Measurements from ENCODE around the gene ADGRE2. TPM values are rescaled to one million over a fixed set of nuclear protein-coding genes. Genes with fewer than 3 reads are reported as not detected.

Gene ADGRE2
- total and polyA plus RNA-seq, 2 of the 4 experiments (the other 2 are of a cell fraction) = not detected

- Histone ChIP-seq H3K9me1 (ENCODE audit: insufficient read depth, low read length) (no peaks in the 10 kb centered on the region), H3K4me2 (ENCODE audit: low read depth, low read length) (no peak overlapping the region), H2BK5ac (ENCODE audit: low read depth, low read length, poor library complexity, severe bottlenecking) (no peak overlapping the region), H2AK9ac (replicated peaks; ENCODE audit: low read depth, low read length, poor library complexity) (no peak overlapping the region), H4K5ac (ENCODE audit: low read depth, low read length) (no peak overlapping the region), H3K4ac (ENCODE audit: low read depth, low read length) (no peak overlapping the region), H2BK120ac (ENCODE audit: low read depth, low read length) (no peak overlapping the region), H4K8ac (ENCODE audit: low read depth in 2 of 2, low read length in 2 of 2) (no peak overlapping the region), H3K27me3 (ENCODE audit: control insufficient read depth, insufficient read depth, low read length) (no peaks in the 10 kb centered on the region), H3K79me1 (ENCODE audit: low read depth in 1 of 2, low read length in 2 of 2) (no peaks in the 10 kb centered on the region), H2BK15ac (ENCODE audit: low read depth, low read length) (no peak overlapping the region), H3K18ac (ENCODE audit: low read depth, low read length) (no peak overlapping the region), H2AK5ac (ENCODE audit: low read depth, low read length) (no peak overlapping the region), H3K27ac (ENCODE audit: insufficient read depth, low read length) (no peak overlapping the region), H3K23ac (ENCODE audit: low read depth, low read length) (no peak overlapping the region), H3K9me3 (ENCODE audit: control insufficient read depth, insufficient read depth, low read length) (peaks cover 3% of the 10 kb centered on the region; the same call in 1 of the 2 replicates), H4K91ac (ENCODE audit: insufficient read depth, low read depth, low read length) (no peak overlapping the region), H3K4me1 (ENCODE audit: control insufficient read depth, insufficient read depth, low read length) (no peaks in the 10 kb centered on the region), H3K56ac (ENCODE audit: extremely low read depth, insufficient read depth, low read length) (no peak overlapping the region), H2BK20ac (ENCODE audit: low read depth, low read length) (no peak overlapping the region), H2AFZ (replicated peaks; ENCODE audit: low read length, poor library complexity) (no peak overlapping the region), H3K4me3 (ENCODE audit: insufficient read depth, low read depth, low read length) (no peak overlapping the region), H3K36me3 (ENCODE audit: control insufficient read depth, insufficient read depth, low read length) (no peaks in the 10 kb centered on the region), H3K14ac (replicated peaks; ENCODE audit: low read depth, low read length) (no peak overlapping the region), H4K20me1 (ENCODE audit: insufficient read depth, low read length) (no peaks in the 10 kb centered on the region), H3K9ac (ENCODE audit: low read depth, low read length) (no peak overlapping the region)
- dilution Hi-C loops (cut with HindIII; ENCODE audit: low sequenced_read_pairs, unreplicated experiment) (no loop called here), in situ Hi-C loops (cut with MboI; ENCODE audit: low sequenced_read_pairs) (no loop called here), intact Hi-C loops (cut with micrococcal nuclease) (no loop called here)
- WGBS, 2 experiments (ENCODE audit: extremely low coverage in 2 of 2, insufficient read length in 1 of 2) = no CpG with 5 or more reads among the region's 2 CpGs
- DNase-seq = no peak
- POLR2A ChIA-PET (ENCODE audit: unreplicated experiment) = no interaction called here
- CTCF ChIA-PET = no interaction called here
- TF ChIP-seq MAZ (IDR thresholded peaks at IDR 0.05; ENCODE audit: borderline replicate concordance, low read depth, low read length) (no peak), MAFK (IDR thresholded peaks at IDR 0.05; ENCODE audit: low read depth, low read length) (no peak), RCOR1 (IDR thresholded peaks at IDR 0.05; ENCODE audit: insufficient replicate concordance, low read length) (no peak), NFE2L2 (IDR thresholded peaks at IDR 0.05; ENCODE audit: low read depth, low read length) (no peak), POLR2A (IDR thresholded peaks at IDR 0.05; ENCODE audit: low read depth, low read length) (no peak), RFX5 (IDR thresholded peaks at IDR 0.05; ENCODE audit: low read depth, low read length) (no peak), CHD1 (IDR thresholded peaks at IDR 0.05; ENCODE audit: low read depth, low read length) (no peak), BHLHE40 (IDR thresholded peaks at IDR 0.05; ENCODE audit: low read depth, low read length) (no peak), USF2 (IDR thresholded peaks at IDR 0.05; ENCODE audit: low read depth, low read length) (no peak), SMC3 (IDR thresholded peaks at IDR 0.05; ENCODE audit: low read depth, low read length) (no peak), MXI1 (IDR thresholded peaks at IDR 0.05; ENCODE audit: borderline replicate concordance, low read depth, low read length) (no peak), RAD21 (IDR thresholded peaks at IDR 0.05; ENCODE audit: low read length) (no peak), ELK1 (IDR thresholded peaks at IDR 0.05; ENCODE audit: borderline replicate concordance, low read depth, low read length) (no peak)
- TF ChIP-seq, protein P1, sequence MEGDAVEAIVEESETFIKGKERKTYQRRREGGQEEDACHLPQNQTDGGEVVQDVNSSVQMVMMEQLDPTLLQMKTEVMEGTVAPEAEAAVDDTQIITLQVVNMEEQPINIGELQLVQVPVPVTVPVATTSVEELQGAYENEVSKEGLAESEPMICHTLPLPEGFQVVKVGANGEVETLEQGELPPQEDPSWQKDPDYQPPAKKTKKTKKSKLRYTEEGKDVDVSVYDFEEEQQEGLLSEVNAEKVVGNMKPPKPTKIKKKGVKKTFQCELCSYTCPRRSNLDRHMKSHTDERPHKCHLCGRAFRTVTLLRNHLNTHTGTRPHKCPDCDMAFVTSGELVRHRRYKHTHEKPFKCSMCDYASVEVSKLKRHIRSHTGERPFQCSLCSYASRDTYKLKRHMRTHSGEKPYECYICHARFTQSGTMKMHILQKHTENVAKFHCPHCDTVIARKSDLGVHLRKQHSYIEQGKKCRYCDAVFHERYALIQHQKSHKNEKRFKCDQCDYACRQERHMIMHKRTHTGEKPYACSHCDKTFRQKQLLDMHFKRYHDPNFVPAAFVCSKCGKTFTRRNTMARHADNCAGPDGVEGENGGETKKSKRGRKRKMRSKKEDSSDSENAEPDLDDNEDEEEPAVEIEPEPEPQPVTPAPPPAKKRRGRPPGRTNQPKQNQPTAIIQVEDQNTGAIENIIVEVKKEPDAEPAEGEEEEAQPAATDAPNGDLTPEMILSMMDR (conservative IDR thresholded peaks at IDR 0.05; ENCODE audit: low read depth, low read length) = no peak
- ATAC-seq (ENCODE audit: low read depth) = no peak
- no TSS peak for BruUV-seq (replicated peaks)
These were observed 47.6 kb upstream of the ADGRE2 start for GRCh38 chr19:14826006-14826405.
